HepG2 (cell line): ENCODE results near the gene SRCAP. TPM values are rescaled to one million over a fixed set of nuclear protein-coding genes. Genes with fewer than 3 reads are reported as not detected.
A peak's percentile ranks its signal among the peaks of the same experiment; 100 is the strongest.

Experiments
- ATM ChIP-seq: fragments of 450-650 bp; IDR thresholded peaks from 2 replicates; pipeline ENCODE4 v1.7.1; 2017; ENCODE audit warnings: mild to moderate bottlenecking, borderline replicate concordance
- CHCHD3 ChIP-seq: sonication (generic); formaldehyde crosslinking; IDR thresholded peaks from 2 replicates; pipeline ENCODE4 v1.8.0; 2022; ENCODE audit warnings: mild to moderate bottlenecking, missing genetic modification reagents, moderate library complexity
- EED ChIP-seq: sonication (generic); formaldehyde crosslinking; IDR thresholded peaks from 2 replicates; pipeline ENCODE4 v1.5.0; 2020; ENCODE audit warnings: mild to moderate bottlenecking, missing genetic modification reagents
- FOXK1 ChIP-seq: sonication (generic); formaldehyde crosslinking; IDR thresholded peaks from 2 replicates; pipeline ENCODE4 v1.4.0; 2020; ENCODE audit warnings: low read depth, missing genetic modification reagents, borderline replicate concordance
- NFATC3 ChIP-seq: sonication (generic); formaldehyde crosslinking; IDR thresholded peaks from 2 replicates; pipeline ENCODE4 v1.5.1; 2020; ENCODE audit warnings: mild to moderate bottlenecking, missing genetic modification reagents
- NR1H2 ChIP-seq: sonication (generic); formaldehyde crosslinking; IDR thresholded peaks from 2 replicates; pipeline ENCODE4 v1.8.1; 2022; ENCODE audit warnings: low read depth, missing genetic modification reagents, borderline replicate concordance
- PAX8 ChIP-seq: sonication (generic); formaldehyde crosslinking; IDR thresholded peaks from 2 replicates; pipeline ENCODE4 v1.8.0; 2022; ENCODE audit warnings: mild to moderate bottlenecking, missing genetic modification reagents, borderline replicate concordance
- RBAK ChIP-seq: sonication (generic); formaldehyde crosslinking; IDR thresholded peaks from 2 replicates; pipeline ENCODE4 v1.5.1; 2020; ENCODE audit warnings: mild to moderate bottlenecking, missing genetic modification reagents
- RELA ChIP-seq: sonication (generic); formaldehyde crosslinking; IDR thresholded peaks from 2 replicates; pipeline ENCODE4 v1.4.0; 2020; ENCODE audit warnings: missing genetic modification reagents
- SP5 ChIP-seq: IDR thresholded peaks from 2 replicates; pipeline ENCODE4 v1.6.1; 2016; ENCODE audit warnings: low read depth, borderline replicate concordance
- SRSF1 ChIP-seq: fragments of 200-400 bp; formaldehyde crosslinking; optimal IDR thresholded peaks from 2 replicates; pipeline ENCODE3; 2017; ENCODE audit warnings: mild to moderate bottlenecking, low read depth, low read length, moderate library complexity
- ZBTB21 ChIP-seq: sonication (generic); formaldehyde crosslinking; IDR thresholded peaks from 2 replicates; pipeline ENCODE4 v1.4.0; 2020; ENCODE audit warnings: missing genetic modification reagents
- ZKSCAN8 ChIP-seq: IDR thresholded peaks from 2 replicates; pipeline ENCODE4 v1.6.1; 2016; ENCODE audit warnings: borderline replicate concordance, missing genetic modification reagents, missing compliant biosample characterization
- ZNF207 ChIP-seq: fragments of 450-650 bp; IDR thresholded peaks from 2 replicates; pipeline ENCODE4 v1.6.1; 2016; ENCODE audit warnings: antibody characterized with exemption, borderline replicate concordance
- ZNF263 ChIP-seq: sonication (generic); formaldehyde crosslinking; IDR thresholded peaks from 2 replicates; pipeline ENCODE4 v1.4.0; 2020; ENCODE audit warnings: missing genetic modification reagents
- ZNF326 ChIP-seq: sonication (generic); formaldehyde crosslinking; IDR thresholded peaks from 2 replicates; pipeline ENCODE4 v1.4.0; 2020; ENCODE audit warnings: missing genetic modification reagents, borderline replicate concordance
- ZNF572 ChIP-seq: sonication (generic); formaldehyde crosslinking; IDR thresholded peaks from 2 replicates; pipeline ENCODE4 v1.5.1; 2020; ENCODE audit warnings: mild to moderate bottlenecking, missing genetic modification reagents
- ZNF670 ChIP-seq: sonication (generic); formaldehyde crosslinking; IDR thresholded peaks from 2 replicates; pipeline ENCODE4 v1.8.0; 2022; ENCODE audit warnings: mild to moderate bottlenecking, missing genetic modification reagents, borderline replicate concordance
- ZNF792 ChIP-seq: IDR thresholded peaks from 2 replicates; pipeline ENCODE4 v1.6.1; 2016
- polyA plus RNA-seq, 8 experiments: library from polyadenylated mRNA; depleted of rRNA in 3 of 8; stranded (reverse) in 7 of 8; unstranded in 1 of 8; fragments of >200 nt; fragmentation: Illumina TruSeq in 4 of 8; extraction: Trizol in 4 of 8; gene quantifications; 2 replicates each; pipeline versions ENCODE4 v1.2.1 to v1.2.3, GENCODE V29; 2011 to 2016; ENCODE audit warnings: low read depth in 4 of 8, missing spikeins in 1 of 8, mixed read lengths in 1 of 8; ENCODE audit not compliant: insufficient read depth in 1 of 8
- total RNA-seq, 5 experiments: library from RNA; depleted of rRNA; stranded (reverse); fragments of >200 nt; fragmentation: Illumina TruSeq; extraction: Trizol; gene quantifications; 2 replicates each; pipeline ENCODE4 v1.2.3, GENCODE V29; 2016; ENCODE audit warnings: low read depth in 1 of 5
- TF ChIP-seq, protein P1 (sequence below): sonication (generic); formaldehyde crosslinking; conservative IDR thresholded peaks from 2 replicates; pipeline ENCODE4 v1.4.0; 2020; ENCODE audit warnings: missing genetic modification reagents
- TF ChIP-seq, protein P2 (sequence below): sonication (generic); formaldehyde crosslinking; IDR thresholded peaks from 2 replicates; pipeline ENCODE4 v1.8.1; 2023; ENCODE audit warnings: mild to moderate bottlenecking, moderate library complexity, missing genetic modification reagents
- TF ChIP-seq, protein P3 (sequence below): sonication (generic); formaldehyde crosslinking; conservative IDR thresholded peaks from 2 replicates; pipeline ENCODE4 v1.8.1; 2023; ENCODE audit warnings: missing genetic modification reagents
- TF ChIP-seq, protein P4 (sequence below): sonication (generic); formaldehyde crosslinking; IDR thresholded peaks from 2 replicates; pipeline ENCODE4 v1.4.0; 2020; ENCODE audit warnings: missing genetic modification reagents
- TF ChIP-seq, protein P5 (sequence below): sonication (generic); formaldehyde crosslinking; IDR thresholded peaks from 2 replicates; pipeline ENCODE4 v1.5.0; 2020; ENCODE audit warnings: missing genetic modification reagents

Gene SRCAP
- total and polyA plus RNA-seq, 2 of the 13 experiments (the other 11 are each of a cell fraction or from before 2014, with no cell fraction given), result 4.9 to 9.0 TPM

DNA sequence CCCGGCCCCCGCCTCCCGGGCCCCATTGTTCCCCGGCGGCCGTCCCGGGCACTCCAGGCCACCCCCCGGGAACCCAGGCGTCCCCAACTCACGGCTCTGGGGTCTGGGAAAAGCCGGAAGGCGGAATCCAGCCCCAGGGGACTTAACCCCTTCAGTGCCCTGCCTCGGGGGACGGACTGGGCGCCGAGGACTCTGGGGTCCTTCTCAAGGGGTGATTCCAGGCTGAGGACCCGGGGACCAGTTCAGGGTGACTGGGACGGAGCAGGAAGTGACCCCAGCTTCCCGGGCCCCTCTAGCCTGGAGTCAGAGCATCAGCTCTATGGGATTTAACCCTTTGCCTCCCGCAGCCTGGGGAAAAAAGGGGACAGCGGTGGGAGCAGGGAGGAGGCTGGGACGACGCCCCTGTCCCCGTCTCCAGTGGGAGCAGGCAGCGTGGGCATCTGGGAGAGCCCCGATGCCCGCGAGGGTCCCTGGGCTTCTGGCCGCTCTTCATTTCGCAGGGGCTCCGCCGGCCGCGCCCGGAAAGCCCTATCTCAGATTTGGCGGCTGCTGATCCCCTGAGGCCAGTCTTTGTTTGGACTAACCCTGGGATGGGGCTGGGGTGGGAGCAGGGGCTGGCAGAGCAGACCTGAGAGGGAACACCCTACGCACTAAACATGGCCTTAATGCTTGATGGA lies 88.1 kb downstream of the SRCAP start, which contains the start of gene ZNF629 (continued):
- TF ChIP-seq NFATC3 (CRISPR knock-in tag) (no peak), ZNF792 (CRISPR knock-in tag) (peak; percentile 54; the same call in 1 of the 2 replicates), SRSF1 (peak; percentile 82), EED (CRISPR knock-in tag) (peak; percentile 96), ZNF326 (CRISPR knock-in tag) (no peak), ZNF207 (no peak), PAX8 (CRISPR knock-in tag) (peak; percentile 51; the same call in 1 of the 2 replicates), ATM (no peak), NR1H2 (CRISPR knock-in tag) (no peak), ZNF572 (CRISPR knock-in tag) (no peak), ZKSCAN8 (CRISPR knock-in tag) (peak; percentile 73), CHCHD3 (CRISPR knock-in tag) (peak; percentile 90), ZNF670 (CRISPR knock-in tag) (peak; percentile 40; the same call in 1 of the 2 replicates), SP5 (CRISPR knock-in tag) (no peak), RBAK (CRISPR knock-in tag) (no peak), RELA (CRISPR knock-in tag) (no peak), ZNF263 (CRISPR knock-in tag) (peak; percentile 61; the same call in 1 of the 2 replicates), ZBTB21 (no peak), FOXK1 (CRISPR knock-in tag) (0 out of 2 replicates have a peak, but pooled peaks have one; percentile 43)
- TF ChIP-seq, protein P1, sequence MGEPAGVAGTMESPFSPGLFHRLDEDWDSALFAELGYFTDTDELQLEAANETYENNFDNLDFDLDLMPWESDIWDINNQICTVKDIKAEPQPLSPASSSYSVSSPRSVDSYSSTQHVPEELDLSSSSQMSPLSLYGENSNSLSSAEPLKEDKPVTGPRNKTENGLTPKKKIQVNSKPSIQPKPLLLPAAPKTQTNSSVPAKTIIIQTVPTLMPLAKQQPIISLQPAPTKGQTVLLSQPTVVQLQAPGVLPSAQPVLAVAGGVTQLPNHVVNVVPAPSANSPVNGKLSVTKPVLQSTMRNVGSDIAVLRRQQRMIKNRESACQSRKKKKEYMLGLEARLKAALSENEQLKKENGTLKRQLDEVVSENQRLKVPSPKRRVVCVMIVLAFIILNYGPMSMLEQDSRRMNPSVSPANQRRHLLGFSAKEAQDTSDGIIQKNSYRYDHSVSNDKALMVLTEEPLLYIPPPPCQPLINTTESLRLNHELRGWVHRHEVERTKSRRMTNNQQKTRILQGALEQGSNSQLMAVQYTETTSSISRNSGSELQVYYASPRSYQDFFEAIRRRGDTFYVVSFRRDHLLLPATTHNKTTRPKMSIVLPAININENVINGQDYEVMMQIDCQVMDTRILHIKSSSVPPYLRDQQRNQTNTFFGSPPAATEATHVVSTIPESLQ (CRISPR knock-in tag), result peak; percentile 67
- TF ChIP-seq, protein P2, sequence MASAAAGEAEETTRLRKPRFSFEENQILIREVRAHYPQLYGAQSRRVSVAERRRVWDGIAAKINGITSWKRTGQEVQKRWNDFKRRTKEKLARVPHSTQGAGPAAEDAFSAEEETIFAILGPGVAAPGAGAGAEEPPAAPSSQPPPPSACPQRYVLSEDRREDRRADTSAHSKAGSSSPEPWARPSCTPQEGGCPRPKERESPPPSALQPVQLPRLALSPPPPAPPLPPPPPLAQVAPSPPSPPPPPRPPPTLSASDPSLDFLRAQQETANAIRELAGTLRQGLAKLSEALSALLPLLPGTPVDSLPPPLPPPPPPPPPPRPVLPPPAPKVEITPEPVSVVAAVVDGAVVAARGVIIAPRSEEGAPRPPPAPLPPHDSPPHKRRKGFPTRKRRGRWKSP (CRISPR knock-in tag), result no peak
- TF ChIP-seq, protein P3, sequence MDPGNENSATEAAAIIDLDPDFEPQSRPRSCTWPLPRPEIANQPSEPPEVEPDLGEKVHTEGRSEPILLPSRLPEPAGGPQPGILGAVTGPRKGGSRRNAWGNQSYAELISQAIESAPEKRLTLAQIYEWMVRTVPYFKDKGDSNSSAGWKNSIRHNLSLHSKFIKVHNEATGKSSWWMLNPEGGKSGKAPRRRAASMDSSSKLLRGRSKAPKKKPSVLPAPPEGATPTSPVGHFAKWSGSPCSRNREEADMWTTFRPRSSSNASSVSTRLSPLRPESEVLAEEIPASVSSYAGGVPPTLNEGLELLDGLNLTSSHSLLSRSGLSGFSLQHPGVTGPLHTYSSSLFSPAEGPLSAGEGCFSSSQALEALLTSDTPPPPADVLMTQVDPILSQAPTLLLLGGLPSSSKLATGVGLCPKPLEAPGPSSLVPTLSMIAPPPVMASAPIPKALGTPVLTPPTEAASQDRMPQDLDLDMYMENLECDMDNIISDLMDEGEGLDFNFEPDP, result 0 out of 2 replicates have a peak, but pooled peaks have one; percentile 99
- TF ChIP-seq, protein P4, sequence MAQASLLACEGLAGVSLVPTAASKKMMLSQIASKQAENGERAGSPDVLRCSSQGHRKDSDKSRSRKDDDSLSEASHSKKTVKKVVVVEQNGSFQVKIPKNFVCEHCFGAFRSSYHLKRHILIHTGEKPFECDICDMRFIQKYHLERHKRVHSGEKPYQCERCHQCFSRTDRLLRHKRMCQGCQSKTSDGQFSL (CRISPR knock-in tag), result no peak
- TF ChIP-seq, protein P5, sequence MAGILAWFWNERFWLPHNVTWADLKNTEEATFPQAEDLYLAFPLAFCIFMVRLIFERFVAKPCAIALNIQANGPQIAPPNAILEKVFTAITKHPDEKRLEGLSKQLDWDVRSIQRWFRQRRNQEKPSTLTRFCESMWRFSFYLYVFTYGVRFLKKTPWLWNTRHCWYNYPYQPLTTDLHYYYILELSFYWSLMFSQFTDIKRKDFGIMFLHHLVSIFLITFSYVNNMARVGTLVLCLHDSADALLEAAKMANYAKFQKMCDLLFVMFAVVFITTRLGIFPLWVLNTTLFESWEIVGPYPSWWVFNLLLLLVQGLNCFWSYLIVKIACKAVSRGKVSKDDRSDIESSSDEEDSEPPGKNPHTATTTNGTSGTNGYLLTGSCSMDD, result no peak
